Left ventricle myocardium inferior (tissue), 1 donor: ENCODE measurements around the gene VWA7. TPM values are rescaled to one million over a fixed set of nuclear protein-coding genes. Genes with fewer than 3 reads are reported as not detected.

Experiments used
- DNase-seq: peaks from one replicate; pipeline ENCODE4 v3.0.0-alpha.2; 2020
- H3K27ac ChIP-seq: fragments of 200-600 bp; replicated peaks from 2 replicates; pipeline ENCODE4 v1.8.0; 2021
- H3K27me3 ChIP-seq: fragments of 200-600 bp; 2 replicates; pipeline ENCODE4 v1.8.0; 2021; ENCODE audit warnings: low read depth
- H3K36me3 ChIP-seq: fragments of 200-600 bp; 2 replicates; pipeline ENCODE4 v1.8.0; 2021
- H3K4me1 ChIP-seq: fragments of 200-600 bp; 2 replicates; pipeline ENCODE4 v1.8.0; 2021
- H3K4me3 ChIP-seq: fragments of 200-600 bp; 2 replicates; pipeline ENCODE4 v1.8.0; 2021; ENCODE audit warnings: mild to moderate bottlenecking, moderate library complexity
- H3K9me3 ChIP-seq: fragments of 200-600 bp; replicated peaks from 2 replicates; pipeline ENCODE4 v1.8.0; 2021
- CTCF ChIP-seq: fragments of 200-600 bp; IDR thresholded peaks from 2 replicates; pipeline ENCODE4 v1.8.0; 2021; ENCODE audit warnings: antibody characterized with exemption, mild to moderate bottlenecking, borderline replicate concordance
- intact Hi-C: fragments of 100-400 bp; cut with micrococcal nuclease; formaldehyde crosslinking; loops from one replicate; pipeline ENCODE4 v1.11.0; 2022
- total RNA-seq: library from RNA; stranded (reverse); fragmentation: NEBNext Ultra II Directional; extraction: Animal tissue kit (Norgen Biotek cat#: 25700); gene quantifications from one replicate; pipeline ENCODE4 v1.2.1, GENCODE V29; 2021
- donor health status: DM: no; HTN: yes; CAD: no; lungs with severe emphysema.

The VWA7 gene
- total RNA-seq, 1 donor from 2014 or later: 14.7 TPM

- H3K27ac ChIP-seq: no peak overlapping the region
- no peak for TF ChIP-seq CTCF
- no peak for DNase-seq
- no peak overlapping the region for H3K4me3 ChIP-seq
- no peaks in the 10 kb centered on the region for H3K36me3 ChIP-seq
- intact Hi-C loops: no loop called here
- no peaks in the 10 kb centered on the region for H3K4me1 ChIP-seq
- H3K27me3 ChIP-seq: no peaks in the 10 kb centered on the region
- no peaks in the 10 kb centered on the region for H3K9me3 ChIP-seq
Measured at GRCh38 chr6:31720196-31720770, 56.8 kb downstream of the VWA7 start.

GRCh38 chr6:31719001-31719400 lies 58.1 kb downstream of the VWA7 start:
- DNase-seq: no peak
- Histone ChIP-seq H3K27me3 (no peaks in the 10 kb centered on the region), H3K9me3 (no peaks in the 10 kb centered on the region), H3K4me1 (no peaks in the 10 kb centered on the region), H3K4me3 (no peak overlapping the region), H3K36me3 (no peaks in the 10 kb centered on the region), H3K27ac (no peak overlapping the region)
- TF ChIP-seq CTCF: no peak
- intact Hi-C loops: no loop called here

- Histone ChIP-seq H3K36me3 (no peaks in the 10 kb centered on the region), H3K9me3 (no peaks in the 10 kb centered on the region), H3K27me3 (no peaks in the 10 kb centered on the region), H3K4me1 (no peaks in the 10 kb centered on the region), H3K27ac (no peak overlapping the region), H3K4me3 (no peak overlapping the region)
- intact Hi-C loops: no loop called here
- TF ChIP-seq CTCF: no peak
- no peak for DNase-seq
Measured at GRCh38 chr6:31718265-31718664, 58.9 kb downstream of the VWA7 start.

- Histone ChIP-seq H3K4me1 (no peaks in the 10 kb centered on the region), H3K27ac (no peak overlapping the region), H3K36me3 (no peaks in the 10 kb centered on the region), H3K27me3 (no peaks in the 10 kb centered on the region), H3K9me3 (no peaks in the 10 kb centered on the region), H3K4me3 (no peak overlapping the region)
- no peak for DNase-seq
- intact Hi-C loops: no loop called here
- TF ChIP-seq CTCF: no peak
Measured at GRCh38 chr6:31717499-31718222, 59.5 kb downstream of the VWA7 start.

Other genes with a start within 250 kb of the VWA7 start
- gene MCCD1, start 248.4 kb downstream of the VWA7 start, total RNA-seq: not detected
- gene DDX39B, start 235.3 kb downstream of the VWA7 start, total RNA-seq: 179 TPM
- gene ATP6V1G2, start 230.7 kb downstream of the VWA7 start, total RNA-seq: 1.6 TPM
- 11.5 TPM for gene NFKBIL1, start 229.7 kb downstream of the VWA7 start, total RNA-seq
- not detected for gene LTA, start 205.0 kb downstream of the VWA7 start, total RNA-seq
- 0.47 TPM for gene TNF, start 201.8 kb downstream of the VWA7 start, total RNA-seq
- gene LTB, start 194.9 kb downstream of the VWA7 start, total RNA-seq: 0.25 TPM
- 6.5 TPM for gene LST1, start 191.1 kb downstream of the VWA7 start, total RNA-seq
- gene NCR3, start 184.3 kb downstream of the VWA7 start, total RNA-seq: not detected
- gene AIF1, start 162.1 kb downstream of the VWA7 start, total RNA-seq: 15.2 TPM
- 82.4 TPM for gene PRRC2A, start 156.6 kb downstream of the VWA7 start, total RNA-seq
- 260 TPM for gene BAG6, start 124.7 kb downstream of the VWA7 start, total RNA-seq
- 2.4 TPM for gene APOM, start 121.4 kb downstream of the VWA7 start, total RNA-seq
- 16.9 TPM for gene C6orf47, start 116.5 kb downstream of the VWA7 start, total RNA-seq
- 19.2 TPM for gene GPANK1, start 112.3 kb downstream of the VWA7 start, total RNA-seq
- 105 TPM for gene CSNK2B, start 111.2 kb downstream of the VWA7 start, total RNA-seq
- 4.4 TPM for gene LY6G5B, start 107.4 kb downstream of the VWA7 start, total RNA-seq
- gene LY6G5C, start 96.3 kb downstream of the VWA7 start, total RNA-seq: 1.5 TPM
- gene ABHD16A, start 74.0 kb downstream of the VWA7 start, total RNA-seq: 29.6 TPM
- gene LY6G6F, start 70.5 kb downstream of the VWA7 start, total RNA-seq: not detected
- gene LY6G6D, start 62.0 kb downstream of the VWA7 start, total RNA-seq: not detected
- gene LY6G6C, start 55.6 kb downstream of the VWA7 start, total RNA-seq: not detected
- 0.19 TPM for gene MPIG6B, start 54.0 kb downstream of the VWA7 start, total RNA-seq
- gene DDAH2, start 48.0 kb downstream of the VWA7 start, total RNA-seq: 36.1 TPM
- 78.0 TPM for gene CLIC1, start 40.8 kb downstream of the VWA7 start, total RNA-seq
- 1.3 TPM for gene MSH5, start 37.3 kb downstream of the VWA7 start, total RNA-seq
- not detected for gene SAPCD1, start 14.7 kb downstream of the VWA7 start, total RNA-seq
- gene VARS1, start 18.4 kb upstream of the VWA7 start, total RNA-seq: 20.0 TPM
- 19.4 TPM for gene LSM2, start 29.6 kb upstream of the VWA7 start, total RNA-seq
- gene HSPA1L, start 38.0 kb upstream of the VWA7 start, total RNA-seq: 2.2 TPM
- gene HSPA1A, start 38.2 kb upstream of the VWA7 start, total RNA-seq: 271 TPM
- 184 TPM for gene HSPA1B, start 50.4 kb upstream of the VWA7 start, total RNA-seq
- gene NEU1, start 85.5 kb upstream of the VWA7 start, total RNA-seq: 26.0 TPM
- gene SLC44A4, start 101.7 kb upstream of the VWA7 start, total RNA-seq: 0.08 TPM
- gene EHMT2, start 120.4 kb upstream of the VWA7 start, total RNA-seq: 15.6 TPM
- 3.5 TPM for gene ZBTB12, start 124.8 kb upstream of the VWA7 start, total RNA-seq
- 9.7 TPM for gene C2, start 150.4 kb upstream of the VWA7 start, total RNA-seq
- 3.7 TPM for gene CFB, start 168.8 kb upstream of the VWA7 start, total RNA-seq
- gene NELFE, start 181.6 kb upstream of the VWA7 start, total RNA-seq: 39.3 TPM
- 32.9 TPM for gene SKIC2, start 181.8 kb upstream of the VWA7 start, total RNA-seq
- gene DXO, start 194.8 kb upstream of the VWA7 start, total RNA-seq: 11.2 TPM
- gene C4A, start 204.7 kb upstream of the VWA7 start, total RNA-seq: 76.2 TPM
- gene C4B, start 237.5 kb upstream of the VWA7 start, total RNA-seq: 72.9 TPM